ENCODE data around the gene SYNE1.
A peak's percentile ranks its signal among the peaks of the same experiment; 100 is the strongest.

SYNE1 gene

DNA sequence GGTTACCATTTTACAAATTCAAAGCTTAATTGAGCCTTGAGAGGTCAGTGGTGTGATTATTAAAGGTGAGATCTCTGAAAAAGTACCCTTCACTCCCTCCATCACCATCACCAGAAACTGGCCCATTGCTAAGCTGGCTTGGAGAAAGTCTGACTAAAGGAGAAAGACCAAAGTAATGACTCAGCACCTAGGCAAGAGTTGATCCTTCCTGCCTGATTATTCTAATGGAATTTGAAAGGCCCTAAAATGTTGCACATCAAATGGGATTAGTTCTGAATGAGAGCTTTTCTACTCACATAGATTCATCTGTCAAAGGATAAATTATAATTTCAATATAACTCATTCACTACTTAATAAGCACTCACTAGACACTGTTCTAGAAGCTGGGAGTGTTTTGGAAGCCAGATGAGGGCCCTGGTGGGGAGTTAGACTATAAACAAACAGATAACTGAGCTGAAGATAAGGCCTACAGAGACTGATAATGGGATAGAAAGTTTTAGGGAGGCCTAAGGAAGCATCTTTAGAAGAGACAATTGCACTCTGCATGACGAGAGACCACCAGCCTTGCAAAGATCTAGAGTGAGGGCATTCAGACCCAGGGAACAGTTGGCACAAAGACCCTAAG lies 366.7 kb downstream of the SYNE1 start:
- DNase-seq: no peak

DNA sequence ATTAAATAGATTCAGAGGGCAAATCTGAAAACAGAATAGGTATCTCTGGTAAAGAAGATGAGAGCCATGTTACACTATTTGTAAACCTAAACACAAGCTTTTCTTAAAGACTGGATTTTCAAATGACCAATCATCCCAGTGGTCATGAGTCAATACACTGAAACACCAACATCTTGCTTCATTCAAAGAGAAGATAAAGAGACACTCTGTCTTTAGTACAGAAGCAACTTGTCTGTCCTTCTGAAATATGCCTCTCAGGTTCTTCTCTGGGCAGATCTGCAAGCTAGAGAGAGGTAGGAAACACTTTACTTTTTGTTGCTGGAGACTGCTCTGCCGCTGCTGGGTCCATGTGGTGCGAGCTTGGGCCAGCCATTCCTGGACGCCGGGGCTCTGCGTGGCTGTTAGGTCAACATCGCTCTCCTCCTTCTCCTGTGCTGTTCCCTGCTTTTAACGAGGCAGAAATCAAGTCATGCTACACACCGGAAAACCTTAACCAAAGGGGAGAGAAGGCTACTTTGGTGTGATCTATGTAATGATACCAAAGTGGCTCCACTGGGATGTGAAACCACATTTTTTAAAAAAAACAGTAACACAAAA lies 368.2 kb downstream of the SYNE1 start:
- no peak for DNase-seq

DNA sequence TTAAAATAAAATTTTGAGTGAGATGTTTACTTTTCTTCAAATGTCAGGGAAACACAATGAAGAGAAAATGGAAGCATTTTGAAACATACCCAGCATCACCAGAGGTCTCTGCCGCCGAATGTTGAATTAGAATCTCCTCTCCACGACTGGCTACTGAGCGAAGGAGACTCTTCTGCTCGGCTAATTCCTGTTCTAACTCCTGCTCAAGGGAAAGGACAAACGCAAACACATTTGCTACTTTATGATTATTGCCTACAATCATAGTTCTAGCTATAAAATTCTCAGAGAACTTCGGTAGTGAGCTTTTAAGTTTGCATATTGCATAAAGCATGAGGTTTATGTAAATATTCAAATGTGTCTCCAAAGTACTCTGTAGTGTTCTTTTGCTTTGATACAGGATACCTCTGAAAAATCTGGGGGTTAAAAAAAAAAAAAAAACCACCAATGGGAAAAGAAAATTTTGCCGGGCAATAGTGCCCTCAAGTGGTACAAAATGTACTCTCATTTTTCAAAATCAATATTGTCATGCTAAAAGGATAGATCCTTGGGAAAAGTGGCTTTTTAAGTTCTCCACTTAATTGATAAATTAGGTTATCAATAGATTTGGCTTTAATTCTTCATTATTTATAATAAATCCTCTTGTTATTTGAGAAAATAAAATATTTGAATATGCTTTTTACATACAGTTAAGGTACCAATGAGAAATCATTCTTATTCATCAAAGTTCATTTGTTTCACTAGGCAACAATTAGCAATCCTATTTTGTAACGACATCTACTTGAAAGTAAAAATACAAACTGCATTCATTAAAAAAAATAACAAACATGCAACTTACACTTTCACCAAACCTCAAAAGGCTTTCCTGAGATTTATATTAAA lies 369.0 kb downstream of the SYNE1 start:
- peak; percentile 10 to 43 (median 39) for DNase-seq

DNA sequence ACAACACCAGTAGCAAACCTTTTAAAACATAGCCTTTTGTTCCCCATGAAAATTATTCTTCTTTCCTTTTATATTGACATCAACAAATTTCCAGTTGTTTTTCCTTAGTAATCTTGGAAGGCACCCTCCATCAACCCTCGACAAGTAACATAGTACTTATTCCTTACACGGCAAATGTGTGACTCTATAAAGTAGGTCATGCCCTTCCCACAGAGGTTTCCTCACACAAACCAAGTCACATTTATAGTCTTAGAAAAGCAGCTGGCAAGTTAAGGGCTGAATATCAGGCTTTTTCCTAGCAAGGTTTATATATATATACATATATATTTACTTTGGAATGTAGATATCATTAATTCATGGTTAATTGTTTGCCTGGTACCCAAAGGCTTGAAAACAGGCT lies 371.5 kb downstream of the SYNE1 start:
- no peak for DNase-seq

DNA sequence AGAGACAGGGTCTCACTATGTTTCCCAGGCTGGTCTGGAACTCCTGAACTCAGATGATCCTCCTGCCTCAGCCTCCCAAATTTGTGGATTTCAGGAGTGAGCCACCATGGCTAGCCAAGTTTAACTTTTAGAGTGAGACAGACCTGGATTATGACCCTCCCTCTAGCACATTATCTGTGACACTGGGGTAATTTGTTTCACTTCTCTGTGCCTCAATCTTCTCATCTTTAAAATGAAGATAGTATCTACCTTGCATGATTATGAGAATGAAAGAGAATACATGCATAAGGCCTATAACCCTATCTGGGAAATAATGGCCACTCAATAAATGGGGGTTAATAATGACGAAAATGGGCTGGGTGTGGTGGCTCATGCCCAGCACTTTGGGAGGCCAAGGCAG lies 373.6 kb downstream of the SYNE1 start:
- no peak for DNase-seq

DNA sequence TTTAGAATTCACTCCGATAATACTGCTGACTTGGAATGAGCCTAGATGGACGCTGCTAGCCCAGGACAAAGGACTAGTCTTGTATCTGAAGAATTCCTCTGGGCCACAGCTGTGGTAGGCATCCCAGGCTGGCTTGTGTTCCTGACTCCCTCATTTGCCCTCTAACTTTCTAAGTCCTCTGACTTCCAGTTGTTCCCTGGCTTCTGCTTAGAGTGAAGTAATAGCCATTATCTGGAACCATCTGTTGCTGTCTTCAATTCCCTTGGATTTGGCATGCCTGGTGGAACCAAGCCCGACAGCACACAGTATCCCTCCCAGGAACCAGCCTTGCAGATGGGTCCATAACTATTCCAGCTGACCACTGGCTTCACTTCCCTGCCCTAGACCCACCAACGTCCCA lies 376.0 kb downstream of the SYNE1 start:
- no peak for DNase-seq

DNA sequence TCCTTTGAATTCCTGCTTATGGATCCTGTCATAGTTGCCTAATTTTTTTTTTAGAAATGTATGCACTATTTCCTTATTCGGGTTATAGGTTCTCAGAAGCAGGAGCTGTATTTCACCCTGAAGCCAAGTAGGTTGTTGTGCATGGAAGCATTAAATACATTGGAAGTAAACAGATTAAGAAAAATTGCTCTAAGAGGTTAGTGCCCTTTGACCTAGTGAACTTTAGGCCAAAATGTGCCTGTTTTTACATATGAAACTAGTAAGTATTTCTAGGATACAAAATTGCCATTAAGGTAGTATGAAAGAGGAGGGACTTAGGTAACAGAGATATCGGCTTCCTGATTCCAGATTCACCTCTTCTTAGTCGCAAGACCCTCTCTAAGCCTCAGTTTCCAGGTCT lies 377.9 kb downstream of the SYNE1 start:
- DNase-seq: no peak

DNA sequence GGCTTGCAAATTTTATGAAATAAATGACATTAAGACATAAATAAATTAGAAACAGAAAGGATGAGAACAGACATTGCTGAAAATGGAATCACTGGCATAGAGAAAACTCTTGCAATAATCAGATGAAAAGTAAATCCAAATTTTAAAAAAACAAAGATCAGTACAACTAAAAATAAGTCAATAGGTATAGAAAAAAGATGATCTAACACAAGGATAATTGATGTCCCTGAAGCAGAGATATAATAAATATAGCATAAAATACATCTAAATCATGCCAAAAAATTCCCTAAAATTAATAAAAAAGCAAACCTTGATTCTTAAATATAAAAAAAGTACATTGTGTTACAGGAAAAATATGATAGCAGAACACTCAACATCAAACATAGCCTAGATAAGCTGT lies 379.6 kb downstream of the SYNE1 start:
- no peak for DNase-seq

DNA sequence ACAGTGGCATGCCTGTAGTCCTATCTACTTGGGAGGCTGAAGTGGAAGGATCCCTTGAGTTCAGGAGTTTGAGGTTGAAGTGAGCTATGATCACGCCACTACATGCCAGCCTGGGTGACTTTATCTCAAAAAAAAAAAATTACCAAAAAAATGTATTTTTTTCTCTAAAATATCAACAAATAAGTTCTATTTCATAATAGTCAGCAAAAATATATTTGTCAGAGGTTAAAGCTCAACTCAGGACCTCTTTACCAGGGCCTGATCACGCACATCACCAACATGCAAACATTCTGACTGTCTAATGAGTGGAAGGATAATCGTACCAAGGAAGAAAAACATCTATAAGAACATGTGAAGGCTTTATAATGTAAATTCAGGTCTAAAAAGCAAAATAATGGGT lies 387.0 kb downstream of the SYNE1 start:
- no peak for DNase-seq

DNA sequence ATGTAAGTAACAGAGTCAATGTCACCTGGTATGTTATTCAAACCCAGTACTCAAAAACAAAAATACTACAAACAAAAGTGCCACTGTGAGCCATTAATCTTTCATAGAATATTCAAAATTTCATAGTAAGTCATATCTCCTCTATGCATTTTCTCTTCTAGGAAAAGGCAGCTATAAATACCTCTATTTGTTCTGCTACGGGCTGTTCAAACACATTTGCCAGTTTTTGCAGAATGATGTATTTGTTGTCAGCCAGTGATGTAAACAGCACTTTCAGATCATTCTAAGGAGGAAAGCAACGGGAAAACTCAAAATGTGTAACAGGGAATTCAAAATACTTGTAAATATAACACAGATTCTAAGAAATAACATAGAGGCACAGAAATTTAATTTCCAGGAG lies 388.2 kb downstream of the SYNE1 start:
- no peak for DNase-seq

DNA sequence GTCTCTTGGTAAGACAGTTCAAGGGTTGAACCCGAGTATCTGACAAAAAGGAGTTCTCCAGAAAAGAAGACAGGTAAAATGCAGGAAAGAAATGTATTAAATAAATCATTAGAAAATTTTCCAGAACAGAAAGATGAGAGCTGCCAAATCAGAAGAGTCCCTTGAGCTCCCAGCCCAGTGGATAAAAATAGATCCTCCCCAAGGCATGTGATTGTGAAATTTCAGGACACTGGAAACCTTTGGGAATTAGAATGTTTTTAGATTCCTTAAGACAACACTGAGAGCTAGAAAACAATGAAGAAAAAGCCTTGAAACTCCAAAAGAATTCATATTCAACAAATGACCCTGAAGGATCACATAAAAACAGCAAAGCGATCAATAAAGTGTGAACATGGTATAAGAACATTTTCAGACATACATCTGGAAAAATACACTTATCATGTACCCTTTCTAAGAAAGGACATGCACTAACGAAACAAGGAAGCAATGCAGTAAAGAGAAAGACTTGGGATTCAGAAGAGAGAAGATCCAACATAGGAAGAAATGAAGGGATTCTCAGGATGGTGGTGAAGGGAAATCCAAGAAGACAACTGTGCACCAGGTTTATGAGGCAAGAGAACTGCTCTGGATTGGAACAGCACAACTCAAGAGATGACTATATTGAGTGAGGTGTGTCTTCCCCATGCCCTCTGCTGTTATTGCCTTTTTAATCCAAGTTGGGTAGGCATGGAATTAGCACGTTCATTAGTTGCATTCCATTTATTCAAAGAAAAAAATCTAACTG lies 390.4 kb downstream of the SYNE1 start:
- DNase-seq: no peak

DNA sequence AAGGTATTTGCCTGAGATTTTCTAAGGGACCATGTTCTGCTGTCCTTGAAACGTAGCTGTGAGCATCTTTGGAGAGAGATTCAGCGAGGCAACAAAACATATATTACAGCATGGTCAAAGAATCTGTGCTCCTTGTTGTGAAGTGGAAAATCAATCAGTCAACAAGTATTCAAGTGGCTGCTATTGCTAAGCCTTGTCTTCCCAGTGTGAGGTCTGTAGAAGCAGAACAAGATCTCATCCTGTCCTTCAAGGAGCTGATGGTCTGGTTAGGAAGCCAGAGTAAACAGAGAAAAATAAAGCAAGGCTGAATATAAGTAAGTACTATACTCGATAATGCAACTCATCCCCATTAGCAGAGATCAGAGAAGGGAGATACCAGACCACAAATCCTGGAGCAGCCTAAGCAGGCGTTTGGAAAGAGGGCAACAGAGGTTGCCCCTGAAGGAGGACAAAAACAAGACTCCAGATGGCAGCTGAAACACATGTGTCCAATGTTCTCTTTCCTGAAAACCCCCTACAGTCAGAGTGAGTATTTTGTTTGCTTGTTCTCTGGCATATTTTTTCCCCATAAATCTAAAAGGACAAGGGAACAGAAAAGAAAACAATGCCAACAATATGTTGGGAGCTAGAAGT lies 392.0 kb downstream of the SYNE1 start:
- DNase-seq: no peak

DNA sequence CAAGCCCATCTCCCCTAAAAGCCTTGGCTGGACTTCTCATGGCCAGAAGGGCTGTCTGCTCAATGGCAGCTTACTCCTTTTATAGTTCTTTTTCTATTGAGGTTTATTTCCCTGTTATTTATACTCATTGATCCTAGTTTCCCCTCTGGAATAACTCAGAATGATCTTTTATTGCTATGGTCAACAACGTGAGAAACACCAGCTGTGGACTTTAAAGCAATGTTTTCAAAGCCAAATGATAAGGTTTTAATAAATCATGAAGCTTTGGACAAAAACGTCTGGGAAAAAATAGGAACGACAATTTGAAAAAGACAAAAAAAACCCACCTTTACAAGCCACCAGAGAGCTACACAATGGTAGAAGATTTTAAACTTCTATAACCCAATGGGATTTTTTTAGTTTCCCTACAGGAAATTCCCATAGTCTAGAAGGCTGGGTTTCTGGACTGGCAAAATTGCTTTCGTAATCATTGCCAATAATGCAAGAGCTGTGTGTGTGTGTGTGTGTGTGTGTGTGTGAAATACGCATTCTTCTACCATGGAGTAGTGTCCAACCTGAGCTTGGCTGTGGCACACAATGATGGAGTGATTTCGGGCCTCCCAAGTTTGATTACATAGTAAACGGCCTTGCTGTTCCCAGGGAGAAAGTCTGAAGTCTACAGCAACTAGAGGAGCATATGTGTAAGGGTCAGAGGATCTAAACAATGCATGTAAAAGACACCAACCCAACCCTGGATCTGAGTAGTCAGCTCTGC lies 396.0 kb downstream of the SYNE1 start:
- peak; percentile 20 to 28 (median 24) for DNase-seq

DNA sequence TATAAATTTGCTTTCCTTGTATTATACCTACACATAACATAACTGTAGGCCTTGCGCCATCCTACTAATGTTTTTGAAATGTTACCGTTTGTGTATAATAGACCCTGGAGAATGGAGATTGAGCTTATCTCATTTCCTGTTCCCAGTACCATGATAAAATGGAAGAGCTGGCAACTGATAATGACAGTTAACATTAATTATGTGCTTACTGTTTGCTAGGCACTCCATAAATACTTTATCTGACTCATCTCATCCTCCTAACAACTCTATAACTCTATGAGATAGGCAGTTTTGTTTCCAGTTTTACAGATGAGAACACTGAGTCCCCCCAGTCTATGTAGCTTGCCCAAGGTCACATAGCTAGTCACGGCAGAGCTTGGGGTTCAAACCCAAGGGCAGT lies 396.7 kb downstream of the SYNE1 start:
- no peak for DNase-seq

DNA sequence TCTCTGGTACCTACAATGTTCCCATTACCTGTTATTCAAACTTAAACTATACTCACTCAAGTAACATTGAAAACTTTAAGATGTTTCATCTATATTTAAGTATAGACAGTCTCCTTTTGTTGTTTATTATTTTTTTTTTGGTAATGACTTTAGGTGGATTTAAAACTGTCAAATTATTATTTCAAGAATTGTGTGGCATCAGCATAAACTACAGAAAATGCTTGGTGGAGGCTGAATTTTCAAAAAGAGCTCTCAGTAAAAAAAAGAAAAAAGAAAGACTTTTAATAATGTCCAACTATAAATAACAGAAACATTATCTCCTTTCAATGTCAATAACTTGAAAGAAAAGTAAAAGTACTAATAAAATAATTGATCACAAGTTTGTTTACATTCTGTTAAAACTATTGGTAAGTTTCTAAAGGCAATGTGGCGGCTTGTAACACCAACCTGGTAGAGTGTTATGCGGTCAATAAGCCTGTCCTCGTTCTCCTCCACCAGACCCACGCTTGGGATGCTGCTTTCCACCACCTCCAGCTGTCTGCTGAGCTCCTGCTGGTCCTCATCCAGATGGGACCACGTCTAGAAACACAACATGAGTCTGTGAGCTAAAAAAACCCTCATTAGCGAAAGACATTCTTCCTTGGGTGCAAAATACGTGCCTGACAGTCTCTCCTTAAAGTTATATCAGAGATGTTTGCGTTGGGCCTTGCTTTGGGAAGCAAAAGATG lies 400.6 kb downstream of the SYNE1 start:
- DNase-seq: no peak

DNA sequence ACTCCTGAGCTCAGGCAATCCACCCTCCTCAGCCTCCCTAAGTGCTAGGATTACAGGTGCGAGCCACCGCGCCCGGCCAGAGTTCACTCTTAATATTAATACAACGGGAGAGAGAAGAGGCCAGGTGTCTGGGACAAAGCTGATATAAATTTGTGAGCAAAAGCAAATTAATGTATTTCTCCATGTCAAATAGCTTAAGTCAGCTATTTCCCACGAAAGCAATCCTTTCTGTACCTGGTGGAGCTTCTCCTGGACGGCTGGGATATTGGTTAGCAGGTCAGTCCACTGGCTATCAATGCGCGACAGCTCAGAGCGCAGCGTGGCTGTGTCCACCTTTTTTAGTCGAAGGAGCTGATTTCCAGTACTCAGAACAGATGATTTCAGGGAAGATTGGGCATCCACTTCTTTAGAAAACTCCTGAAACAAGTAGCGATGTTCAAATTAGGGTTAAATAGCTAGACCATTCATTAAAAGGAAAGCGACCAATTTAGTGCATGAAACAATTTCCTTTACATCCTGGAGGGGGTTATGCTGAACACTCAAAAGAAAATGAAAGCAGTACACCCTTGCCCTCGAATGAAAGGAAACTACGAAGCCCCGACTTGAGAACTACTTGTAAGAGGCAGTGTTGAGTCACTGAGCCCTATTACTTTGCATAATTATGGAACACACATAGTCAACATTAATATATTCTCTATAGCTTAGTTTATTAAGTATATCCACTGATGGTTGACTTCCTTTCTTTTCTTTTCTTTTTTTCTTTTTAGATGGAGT lies 403.4 kb downstream of the SYNE1 start:
- DNase-seq: no peak

DNA sequence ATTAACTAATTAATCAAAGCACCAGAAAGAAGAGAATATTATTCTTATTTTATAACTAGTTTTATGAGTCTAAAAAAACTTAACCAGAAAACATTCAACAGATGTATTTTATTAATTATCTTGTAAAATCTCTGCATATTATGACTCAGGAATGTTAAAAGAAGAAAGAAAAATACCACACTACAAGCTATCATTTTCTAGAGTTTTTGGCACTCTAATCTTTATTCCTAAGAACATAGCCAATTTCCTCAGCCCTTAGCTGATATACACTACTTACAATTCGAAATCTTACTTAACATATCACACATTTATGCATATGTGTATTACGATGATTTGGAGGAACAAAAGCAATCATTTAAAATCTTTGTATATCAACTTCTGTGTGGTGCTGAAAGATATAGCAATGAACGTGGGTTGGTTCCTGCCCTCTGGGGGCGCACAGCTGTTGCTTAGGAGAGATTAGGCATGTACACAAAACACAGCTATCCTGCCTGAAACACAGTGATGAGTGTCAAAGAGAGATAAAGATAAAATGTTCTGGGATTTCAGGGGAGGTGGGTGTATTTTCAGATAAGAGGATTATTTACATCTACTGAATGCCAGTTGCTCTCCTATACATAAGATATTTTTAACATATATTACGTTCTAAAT lies 404.5 kb downstream of the SYNE1 start:
- DNase-seq: no peak

DNA sequence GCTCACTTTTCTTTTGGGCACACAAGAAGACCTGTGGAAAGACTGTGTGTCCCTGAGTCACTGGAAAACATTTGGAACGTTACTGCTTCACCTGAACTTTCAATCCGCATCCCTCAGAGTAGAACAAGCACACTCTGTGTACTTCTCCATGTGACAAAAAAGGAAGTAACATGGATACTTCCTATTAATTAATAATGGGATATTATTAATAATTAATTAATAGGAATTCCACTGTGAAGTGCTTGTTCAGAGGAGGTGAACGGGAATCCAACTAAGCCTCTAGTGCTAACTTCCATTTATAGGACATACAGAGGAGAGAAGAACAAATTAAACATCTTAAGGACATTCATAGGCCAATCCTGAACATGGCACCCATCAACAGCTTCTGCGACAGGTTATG lies 407.8 kb downstream of the SYNE1 start:
- DNase-seq: no peak

DNA sequence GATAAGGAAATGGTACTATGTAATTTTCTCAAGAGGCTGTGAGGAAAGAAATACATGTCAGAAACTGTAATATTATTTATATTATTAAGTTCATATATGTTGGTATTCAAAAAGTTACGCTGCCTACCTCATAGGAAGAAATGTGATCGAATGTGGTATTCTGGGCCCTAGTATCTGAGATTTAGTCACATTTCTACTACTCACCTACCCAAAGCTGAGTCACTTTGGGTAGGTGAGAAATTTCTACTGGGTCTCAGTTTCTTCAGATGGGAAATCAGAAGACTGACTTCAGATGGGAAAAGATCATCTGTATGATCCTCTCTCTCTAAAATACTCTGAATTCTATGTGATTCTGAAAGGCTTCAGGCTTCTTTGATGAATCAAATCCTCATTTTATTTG lies 411.0 kb downstream of the SYNE1 start:
- no peak for DNase-seq
